Memory B cell (primary cell): ENCODE data around the gene ANKLE1.

Experiments used
- ATAC-seq: fragments of 150-1000 bp; cut with Tn5 transposase; 2 replicates; pipeline ENCODE4 v1.10.0; 2021; ENCODE audit warnings: low read depth, mild to moderate bottlenecking, moderate library complexity
- DNase-seq, 2 donors: peaks; one replicate each; pipeline ENCODE4 v3.0.0; 2022; ENCODE audit warnings: low spot score in 2 of 2
- H3K27ac Mint-ChIP-seq: one replicate; pipeline ENCODE4 v1.8.0; 2022; ENCODE audit warnings: mild to moderate bottlenecking, moderate library complexity, mixed read lengths
- H3K27me3 Mint-ChIP-seq: one replicate; pipeline ENCODE4 v1.8.0; 2022; ENCODE audit warnings: mixed read lengths
- H3K36me3 Mint-ChIP-seq: one replicate; pipeline ENCODE4 v1.8.0; 2022; ENCODE audit warnings: mild to moderate bottlenecking, mixed read lengths
- H3K4me1 Mint-ChIP-seq: one replicate; pipeline ENCODE4 v1.8.0; 2022; ENCODE audit warnings: mixed read lengths
- H3K4me3 Mint-ChIP-seq: one replicate; pipeline ENCODE4 v1.8.0; 2022; ENCODE audit warnings: mild to moderate bottlenecking, moderate library complexity, mixed read lengths
- H3K9me3 Mint-ChIP-seq: one replicate; pipeline ENCODE4 v1.8.0; 2022; ENCODE audit warnings: mixed read lengths

Gene ANKLE1

GRCh38 chr19:17314007-17314593 lies 32.4 kb downstream of the ANKLE1 start:
- Mint-ChIP-seq H3K4me3 (no peak overlapping the region), H3K27ac (no peak overlapping the region), H3K9me3 (no peaks in the 10 kb centered on the region), H3K27me3 (no peaks in the 10 kb centered on the region), H3K4me1 (peaks cover 18% of the 10 kb centered on the region), H3K36me3 (peaks cover 21% of the 10 kb centered on the region)
- ATAC-seq (no peak), DNase-seq (no peak)

GRCh38 chr19:17318966-17319365 lies 37.3 kb downstream of the ANKLE1 start:
- no peak for DNase-seq
- Mint-ChIP-seq H3K36me3 (peaks cover 26% of the 10 kb centered on the region), H3K4me3 (no peak overlapping the region), H3K4me1 (no peaks in the 10 kb centered on the region), H3K9me3 (no peaks in the 10 kb centered on the region), H3K27ac (no peak overlapping the region), H3K27me3 (no peaks in the 10 kb centered on the region)
- ATAC-seq = no peak

GRCh38 chr19:17319473-17320238 lies 38.0 kb downstream of the ANKLE1 start:
- H3K27me3 Mint-ChIP-seq = no peaks in the 10 kb centered on the region
- H3K4me1 Mint-ChIP-seq = no peaks in the 10 kb centered on the region
- H3K27ac Mint-ChIP-seq = no peak overlapping the region
- no peak overlapping the region for H3K4me3 Mint-ChIP-seq
- ATAC-seq (no peak), DNase-seq (no peak)
- no peaks in the 10 kb centered on the region for H3K9me3 Mint-ChIP-seq
- H3K36me3 Mint-ChIP-seq = peaks cover 23% of the 10 kb centered on the region

GRCh38 chr19:17320435-17320834 lies 38.7 kb downstream of the ANKLE1 start:
- no peak for DNase-seq

GRCh38 chr19:17321655-17322489 lies 40.2 kb downstream of the ANKLE1 start:
- no peaks in the 10 kb centered on the region for H3K9me3 Mint-ChIP-seq
- no peak for ATAC-seq
- H3K36me3 Mint-ChIP-seq = peaks cover 16% of the 10 kb centered on the region
- no peak for DNase-seq
- no peak overlapping the region for H3K4me3 Mint-ChIP-seq
- no peaks in the 10 kb centered on the region for H3K4me1 Mint-ChIP-seq
- H3K27ac Mint-ChIP-seq = no peak overlapping the region
- H3K27me3 Mint-ChIP-seq = no peaks in the 10 kb centered on the region

More at GRCh38 chr19:17320435-17320834, 38.7 kb downstream of the ANKLE1 start:
- H3K27ac Mint-ChIP-seq = no peak overlapping the region
- no peaks in the 10 kb centered on the region for H3K9me3 Mint-ChIP-seq
- no peak for ATAC-seq
- peaks cover 23% of the 10 kb centered on the region for H3K36me3 Mint-ChIP-seq
- no peak overlapping the region for H3K4me3 Mint-ChIP-seq
- H3K4me1 Mint-ChIP-seq = no peaks in the 10 kb centered on the region
- H3K27me3 Mint-ChIP-seq = no peaks in the 10 kb centered on the region

- no peak for DNase-seq
- no peak overlapping the region for H3K4me3 Mint-ChIP-seq
- no peak for ATAC-seq
These were observed 41.2 kb downstream of the ANKLE1 start for GRCh38 chr19:17322854-17323253.

GRCh38 chr19:17323300-17323963 lies 41.7 kb downstream of the ANKLE1 start:
- peaks cover 3% of the 10 kb centered on the region for H3K4me1 Mint-ChIP-seq
- no peak overlapping the region for H3K4me3 Mint-ChIP-seq
- H3K36me3 Mint-ChIP-seq = peaks cover 14% of the 10 kb centered on the region
- ATAC-seq (no peak), DNase-seq (no peak)
- no peak overlapping the region for H3K27ac Mint-ChIP-seq
- H3K27me3 Mint-ChIP-seq = no peaks in the 10 kb centered on the region
- H3K9me3 Mint-ChIP-seq = no peaks in the 10 kb centered on the region

More at GRCh38 chr19:17322854-17323253, 41.2 kb downstream of the ANKLE1 start:
- Mint-ChIP-seq H3K27ac (no peak overlapping the region), H3K27me3 (no peaks in the 10 kb centered on the region), H3K4me1 (peaks cover 2% of the 10 kb centered on the region), H3K9me3 (no peaks in the 10 kb centered on the region), H3K36me3 (peaks cover 15% of the 10 kb centered on the region)

GRCh38 chr19:17323964-17324332 lies 42.2 kb downstream of the ANKLE1 start:
- ATAC-seq = no peak
- no peak overlapping the region for H3K4me3 Mint-ChIP-seq
- H3K4me1 Mint-ChIP-seq = peaks cover 3% of the 10 kb centered on the region
- H3K9me3 Mint-ChIP-seq = no peaks in the 10 kb centered on the region
- H3K27ac Mint-ChIP-seq = no peak overlapping the region
- peaks cover 14% of the 10 kb centered on the region for H3K36me3 Mint-ChIP-seq
- no peaks in the 10 kb centered on the region for H3K27me3 Mint-ChIP-seq
- no peak for DNase-seq

GRCh38 chr19:17324357-17325114 lies 42.8 kb downstream of the ANKLE1 start:
- ATAC-seq (no peak), DNase-seq (no peak)
- no peaks in the 10 kb centered on the region for H3K9me3 Mint-ChIP-seq
- H3K4me3 Mint-ChIP-seq = no peak overlapping the region
- no peaks in the 10 kb centered on the region for H3K27me3 Mint-ChIP-seq
- peaks cover 6% of the 10 kb centered on the region for H3K4me1 Mint-ChIP-seq
- H3K27ac Mint-ChIP-seq = no peak overlapping the region
- H3K36me3 Mint-ChIP-seq = peaks cover 14% of the 10 kb centered on the region

GRCh38 chr19:17325133-17325532 lies 43.4 kb downstream of the ANKLE1 start:
- Mint-ChIP-seq H3K27ac (no peak overlapping the region), H3K27me3 (no peaks in the 10 kb centered on the region), H3K36me3 (peaks cover 11% of the 10 kb centered on the region), H3K4me3 (no peak overlapping the region), H3K4me1 (peaks cover 6% of the 10 kb centered on the region), H3K9me3 (no peaks in the 10 kb centered on the region)
- ATAC-seq = no peak
- no peak for DNase-seq

GRCh38 chr19:17325881-17326594 lies 44.3 kb downstream of the ANKLE1 start:
- H3K27me3 Mint-ChIP-seq = peaks cover 4% of the 10 kb centered on the region
- ATAC-seq = no peak

GRCh38 chr19:17326595-17326966 lies 44.9 kb downstream of the ANKLE1 start:
- no peak for ATAC-seq
- Mint-ChIP-seq H3K9me3 (no peaks in the 10 kb centered on the region), H3K4me1 (peaks cover 9% of the 10 kb centered on the region), H3K36me3 (peaks cover 9% of the 10 kb centered on the region), H3K27ac (no peak overlapping the region), H3K27me3 (peaks cover 4% of the 10 kb centered on the region), H3K4me3 (no peak overlapping the region)
- no peak for DNase-seq

More at GRCh38 chr19:17325881-17326594, 44.3 kb downstream of the ANKLE1 start:
- H3K9me3 Mint-ChIP-seq = no peaks in the 10 kb centered on the region
- no peak overlapping the region for H3K4me3 Mint-ChIP-seq
- DNase-seq = no peak
- peaks cover 9% of the 10 kb centered on the region for H3K36me3 Mint-ChIP-seq
- peaks cover 9% of the 10 kb centered on the region for H3K4me1 Mint-ChIP-seq
- no peak overlapping the region for H3K27ac Mint-ChIP-seq
